Natural killer cell (primary cell): ENCODE measurements around the gene COL8A2. TPM values are rescaled to one million over a fixed set of nuclear protein-coding genes. Genes with fewer than 3 reads are reported as not detected.

Experiments used
- ATAC-seq, 3 donors: fragments of 150-1000 bp in 2 of 3; fragments of 200-7000 bp in 1 of 3; cut with Tn5 transposase; 1 replicate in 1 of 3; 2 replicates in 2 of 3; pipeline ENCODE4 v1.10.0; 2021; ENCODE audit warnings: mild to moderate bottlenecking in 2 of 3, moderate library complexity in 2 of 3
- DNase-seq, 2 donors: peaks; one replicate each; pipeline versions ENCODE4 v3.0.0 to v3.0.0-alpha.2; 2013 to 2021; ENCODE audit warnings: mixed read lengths in 1 of 2
- H3K27ac ChIP-seq: one replicate; pipeline ENCODE4 v1.5.1; 2013; ENCODE audit warnings: mild to moderate bottlenecking, low read length
- H3K27me3 ChIP-seq: one replicate; pipeline ENCODE4 v1.6.1; 2013; ENCODE audit warnings: low read length; ENCODE audit not compliant: control insufficient read depth, insufficient read depth
- H3K36me3 ChIP-seq: one replicate; pipeline ENCODE4 v1.6.1; 2013; ENCODE audit warnings: low read length; ENCODE audit not compliant: control insufficient read depth, insufficient read depth
- H3K4me1 ChIP-seq: one replicate; pipeline ENCODE4 v1.6.1; 2013; ENCODE audit warnings: low read length; ENCODE audit not compliant: control insufficient read depth, insufficient read depth
- H3K4me3 ChIP-seq: one replicate; pipeline ENCODE4 v1.5.1; 2013; ENCODE audit warnings: low read length
- H3K9me3 ChIP-seq: one replicate; pipeline ENCODE4 v1.6.1; 2013; ENCODE audit warnings: low read length; ENCODE audit not compliant: control insufficient read depth, insufficient read depth
- H3K27ac Mint-ChIP-seq, 2 donors: one replicate each; pipeline ENCODE4 v1.8.0; 2022; ENCODE audit warnings: mild to moderate bottlenecking in 2 of 2, mixed read lengths in 2 of 2, moderate library complexity in 1 of 2
- H3K27me3 Mint-ChIP-seq, 2 donors: one replicate each; pipeline ENCODE4 v1.8.0; 2022; ENCODE audit warnings: low read depth in 2 of 2, mixed read lengths in 2 of 2
- H3K36me3 Mint-ChIP-seq: one replicate; pipeline ENCODE4 v1.8.0; 2022; ENCODE audit warnings: mixed read lengths
- H3K4me1 Mint-ChIP-seq, 2 donors: one replicate each; pipeline ENCODE4 v1.8.0; 2022; ENCODE audit warnings: mixed read lengths in 2 of 2
- H3K4me3 Mint-ChIP-seq: one replicate; pipeline ENCODE4 v1.8.0; 2022; ENCODE audit warnings: mild to moderate bottlenecking, moderate library complexity, mixed read lengths
- H3K9me3 Mint-ChIP-seq, 2 donors: one replicate each; pipeline ENCODE4 v1.8.0; 2022; ENCODE audit warnings: mixed read lengths in 2 of 2
- WGBS: methylation state at CpG from one replicate; pipeline ENCODE4 v1.1.7; 2013; ENCODE audit warnings: missing lambda C conversion rate; ENCODE audit not compliant: insufficient coverage; 5-methylcytosine and 5-hydroxymethylcytosine counted together
- intact Hi-C: fragments of 100-400 bp; cut with micrococcal nuclease; formaldehyde crosslinking; loops from one replicate; pipeline ENCODE4 v1.14.2; 2022
- total RNA-seq, 4 donors: library from RNA; stranded (reverse); fragments of 120-200 nt in 1 of 4; gene quantifications; one replicate each; pipeline versions ENCODE4 v1.2.3 to v1.2.4, GENCODE V29; 2013 to 2022
- TF ChIP-seq, protein P1 (sequence below): fragments of 200-600 bp; IDR thresholded peaks from one replicate; pipeline ENCODE4 v1.8.0; 2022; ENCODE audit warnings: antibody characterized with exemption

Gene COL8A2
- total RNA-seq, 3 donors from 2014 or later (not counting 1 experiment from before 2014, with no cell fraction given): 0.09 to 0.20 (median 0.14) TPM

GRCh38 chr1:36087233-36088123 lies 37.5 kb downstream of the COL8A2 start:
- intact Hi-C loops: loop anchor here (2.0 kb wide), 1 partner anchor 61 kb away; the partner anchor contains the start of gene TRAPPC3
- H3K36me3 ChIP-seq: peaks cover 15% of the 10 kb centered on the region
- H3K9me3 ChIP-seq: no peaks in the 10 kb centered on the region
- no peak overlapping the region for H3K4me3 ChIP-seq
- 94% methylated on average over 31 of the region's 31 CpGs for WGBS
- Mint-ChIP-seq H3K9me3 (no peaks in the 10 kb centered on the region), H3K36me3 (no peaks in the 10 kb centered on the region), H3K27ac (peak overlapping the region in 1 of 2 donors; percentile 40), H3K4me3 (peak overlapping the region; percentile 66), H3K4me1 (peaks cover 17 to 19% of the 10 kb centered on the region in 2 donors), H3K27me3 (peaks cover 3 to 6% of the 10 kb centered on the region in 2 donors)
- no peak overlapping the region for H3K27ac ChIP-seq
- peaks cover 6% of the 10 kb centered on the region for H3K27me3 ChIP-seq
- TF ChIP-seq, protein P1, sequence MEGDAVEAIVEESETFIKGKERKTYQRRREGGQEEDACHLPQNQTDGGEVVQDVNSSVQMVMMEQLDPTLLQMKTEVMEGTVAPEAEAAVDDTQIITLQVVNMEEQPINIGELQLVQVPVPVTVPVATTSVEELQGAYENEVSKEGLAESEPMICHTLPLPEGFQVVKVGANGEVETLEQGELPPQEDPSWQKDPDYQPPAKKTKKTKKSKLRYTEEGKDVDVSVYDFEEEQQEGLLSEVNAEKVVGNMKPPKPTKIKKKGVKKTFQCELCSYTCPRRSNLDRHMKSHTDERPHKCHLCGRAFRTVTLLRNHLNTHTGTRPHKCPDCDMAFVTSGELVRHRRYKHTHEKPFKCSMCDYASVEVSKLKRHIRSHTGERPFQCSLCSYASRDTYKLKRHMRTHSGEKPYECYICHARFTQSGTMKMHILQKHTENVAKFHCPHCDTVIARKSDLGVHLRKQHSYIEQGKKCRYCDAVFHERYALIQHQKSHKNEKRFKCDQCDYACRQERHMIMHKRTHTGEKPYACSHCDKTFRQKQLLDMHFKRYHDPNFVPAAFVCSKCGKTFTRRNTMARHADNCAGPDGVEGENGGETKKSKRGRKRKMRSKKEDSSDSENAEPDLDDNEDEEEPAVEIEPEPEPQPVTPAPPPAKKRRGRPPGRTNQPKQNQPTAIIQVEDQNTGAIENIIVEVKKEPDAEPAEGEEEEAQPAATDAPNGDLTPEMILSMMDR: no peak
- no peak for ATAC-seq
- peaks cover 35% of the 10 kb centered on the region for H3K4me1 ChIP-seq
- peak in 1 of 2 donors; percentile 10 for DNase-seq

- no peaks in the 10 kb centered on the region for H3K36me3 Mint-ChIP-seq
- H3K36me3 ChIP-seq: peaks cover 7% of the 10 kb centered on the region
- H3K4me3 ChIP-seq: no peak overlapping the region
- no peaks in the 10 kb centered on the region for H3K9me3 Mint-ChIP-seq
- 93% methylated on average over 12 of the region's 12 CpGs for whole genome bisulfite sequencing
- ATAC-seq (no peak), DNase-seq (peak in 1 of 2 donors; percentile 6)
- intact Hi-C loops: no loop called here
- peak overlapping the region in 1 of 2 donors; percentile 40 for H3K27ac Mint-ChIP-seq
- H3K4me3 Mint-ChIP-seq: peak overlapping the region; percentile 66
- peaks cover 15 to 19% of the 10 kb centered on the region in 2 donors for H3K4me1 Mint-ChIP-seq
- H3K27me3 Mint-ChIP-seq: peaks cover 11 to 12% of the 10 kb centered on the region in 2 donors
- TF ChIP-seq, protein P1: no peak
- H3K9me3 ChIP-seq: no peaks in the 10 kb centered on the region
- H3K4me1 ChIP-seq: peaks cover 35% of the 10 kb centered on the region
- H3K27ac ChIP-seq: no peak overlapping the region
- H3K27me3 ChIP-seq: peaks cover 6% of the 10 kb centered on the region
These were observed 38.3 kb downstream of the COL8A2 start for GRCh38 chr1:36086529-36087232.

- intact Hi-C loops: no loop called here
- WGBS: 95% methylated on average over 29 of the region's 29 CpGs
- H3K4me1 Mint-ChIP-seq: peaks cover 11 to 13% of the 10 kb centered on the region in 2 donors
- no peaks in the 10 kb centered on the region for H3K9me3 Mint-ChIP-seq
- Histone ChIP-seq H3K4me1 (peaks cover 29% of the 10 kb centered on the region), H3K9me3 (no peaks in the 10 kb centered on the region), H3K27me3 (peaks cover 6% of the 10 kb centered on the region), H3K36me3 (no peaks in the 10 kb centered on the region), H3K4me3 (no peak overlapping the region), H3K27ac (no peak overlapping the region)
- TF ChIP-seq, protein P1: no peak
- H3K4me3 Mint-ChIP-seq: peak overlapping the region; percentile 40
- DNase-seq (no peak), ATAC-seq (no peak)
- peaks cover 12 to 19% of the 10 kb centered on the region in 2 donors for H3K27me3 Mint-ChIP-seq
- H3K36me3 Mint-ChIP-seq: no peaks in the 10 kb centered on the region
- no peak overlapping the region for H3K27ac Mint-ChIP-seq
These were observed 39.1 kb downstream of the COL8A2 start for GRCh38 chr1:36085686-36086526.
